Osteoblast (primary cell): Measurements from ENCODE around the gene SESN1. TPM values are rescaled to one million over a fixed set of nuclear protein-coding genes. Genes with fewer than 3 reads are reported as not detected.

Experiments used
- DNase-seq: peaks from one replicate; pipeline ENCODE4 v3.0.0; 2011; ENCODE audit warnings: low spot score, mixed read lengths; ENCODE audit not compliant: insufficient read length; ENCODE audit errors: missing footprints
- H2AFZ ChIP-seq: 2 replicates; pipeline ENCODE4 v1.6.0; 2011; ENCODE audit warnings: mild to moderate bottlenecking, low read length
- H3K27ac ChIP-seq: 2 replicates; pipeline ENCODE4 v1.5.1; 2011; ENCODE audit warnings: mild to moderate bottlenecking, low read depth, low read length, moderate library complexity
- H3K27me3 ChIP-seq: 2 replicates; pipeline ENCODE4 v1.6.0; 2012; ENCODE audit warnings: mild to moderate bottlenecking, control low read depth, inconsistent platforms, low read length, moderate library complexity; ENCODE audit not compliant: insufficient read depth
- H3K36me3 ChIP-seq: 2 replicates; pipeline ENCODE4 v1.5.1; 2011; ENCODE audit warnings: mild to moderate bottlenecking, low read length, control low read depth, moderate library complexity; ENCODE audit not compliant: insufficient read depth
- H3K4me1 ChIP-seq: 2 replicates; pipeline ENCODE4 v1.5.1; 2011; ENCODE audit warnings: mild to moderate bottlenecking, low read length, control low read depth, moderate library complexity; ENCODE audit not compliant: insufficient read depth
- H3K4me2 ChIP-seq: 2 replicates; pipeline ENCODE4 v1.6.0; 2011; ENCODE audit warnings: mild to moderate bottlenecking, low read length; ENCODE audit not compliant: insufficient read depth
- H3K4me3 ChIP-seq: fragments of 200-600 bp; sonication (generic); 3 replicates; pipeline ENCODE4 v1.5.1; 2012; ENCODE audit warnings: mild to moderate bottlenecking, low read length, inconsistent platforms; ENCODE audit not compliant: insufficient read depth
- H3K79me2 ChIP-seq: 2 replicates; pipeline ENCODE4 v1.6.0; 2012; ENCODE audit warnings: mild to moderate bottlenecking, low read length, control low read depth, inconsistent platforms; ENCODE audit not compliant: insufficient read depth
- H3K9me3 ChIP-seq: 2 replicates; pipeline ENCODE4 v1.5.1; 2011; ENCODE audit warnings: low read depth, low read length, control low read depth
- H4K20me1 ChIP-seq: 2 replicates; pipeline ENCODE4 v1.6.0; 2012; ENCODE audit warnings: mild to moderate bottlenecking, low read length, control low read depth; ENCODE audit not compliant: insufficient read depth
- CTCF ChIP-seq: IDR thresholded peaks from 2 replicates; pipeline ENCODE4 v1.5.1; 2011; ENCODE audit warnings: mild to moderate bottlenecking, low read depth, low read length, moderate library complexity; ENCODE audit errors: extremely low read depth
- total RNA-seq: library from RNA; depleted of rRNA; stranded (reverse); fragments of >200 nt; gene quantifications from 2 replicates; pipeline ENCODE4 v1.2.3, GENCODE V29; 2012

The SESN1 gene
- total RNA-seq, 1 donor: 26.1 TPM

DNA sequence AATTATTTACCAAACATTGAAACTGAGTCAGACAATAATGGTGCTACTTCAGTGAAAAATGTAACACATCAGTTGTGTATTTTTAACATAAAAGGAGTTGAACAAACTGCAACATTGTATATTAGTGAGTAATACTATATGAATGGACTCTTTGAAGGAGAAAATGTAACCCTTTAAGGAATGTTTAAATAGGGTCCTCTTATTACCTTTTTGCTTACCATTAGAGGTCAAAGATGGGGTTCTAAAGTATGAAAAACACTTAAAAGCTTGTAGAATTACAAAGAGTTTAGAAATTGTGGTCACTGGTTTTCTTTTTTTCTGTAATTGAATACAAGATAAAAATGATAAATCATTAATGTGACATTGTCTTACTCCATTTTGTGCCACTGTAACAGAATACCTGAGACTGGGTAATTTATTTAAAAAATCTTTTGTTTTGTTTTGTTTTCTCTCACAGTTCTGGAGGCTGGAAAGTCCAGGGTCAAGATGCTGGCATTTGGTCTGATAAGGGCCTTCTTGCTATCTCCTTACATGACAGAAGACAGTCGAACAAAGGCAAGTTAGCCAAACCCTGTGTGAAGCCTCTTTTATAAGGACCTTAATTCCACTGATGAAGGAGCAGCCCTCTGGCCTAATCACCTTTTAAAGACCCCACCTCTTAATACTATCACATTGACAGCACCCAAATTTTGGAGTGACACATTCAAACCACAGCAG is 43.2 kb downstream of the SESN1 start:
- no peak for TF ChIP-seq CTCF
- H3K4me1 ChIP-seq: no peaks in the 10 kb centered on the region
- H3K36me3 ChIP-seq: no peaks in the 10 kb centered on the region
- no peaks in the 10 kb centered on the region for H4K20me1 ChIP-seq
- H3K79me2 ChIP-seq: no peaks in the 10 kb centered on the region
- no peaks in the 10 kb centered on the region for H3K9me3 ChIP-seq
- no peak overlapping the region for H3K4me2 ChIP-seq
- no peak overlapping the region for H3K27ac ChIP-seq
- H2AFZ ChIP-seq: no peak overlapping the region
- no peaks in the 10 kb centered on the region for H3K27me3 ChIP-seq
- DNase-seq: no peak
- no peak overlapping the region for H3K4me3 ChIP-seq

- Histone ChIP-seq H3K79me2 (no peaks in the 10 kb centered on the region), H3K27ac (no peak overlapping the region), H2AFZ (no peak overlapping the region), H3K4me3 (no peak overlapping the region), H4K20me1 (no peaks in the 10 kb centered on the region), H3K9me3 (no peaks in the 10 kb centered on the region), H3K36me3 (no peaks in the 10 kb centered on the region), H3K4me2 (no peak overlapping the region), H3K4me1 (no peaks in the 10 kb centered on the region), H3K27me3 (no peaks in the 10 kb centered on the region)
- DNase-seq: no peak
- no peak for TF ChIP-seq CTCF
Observed at GRCh38 chr6:109050447-109051102, 44.1 kb downstream of the SESN1 start.

DNA sequence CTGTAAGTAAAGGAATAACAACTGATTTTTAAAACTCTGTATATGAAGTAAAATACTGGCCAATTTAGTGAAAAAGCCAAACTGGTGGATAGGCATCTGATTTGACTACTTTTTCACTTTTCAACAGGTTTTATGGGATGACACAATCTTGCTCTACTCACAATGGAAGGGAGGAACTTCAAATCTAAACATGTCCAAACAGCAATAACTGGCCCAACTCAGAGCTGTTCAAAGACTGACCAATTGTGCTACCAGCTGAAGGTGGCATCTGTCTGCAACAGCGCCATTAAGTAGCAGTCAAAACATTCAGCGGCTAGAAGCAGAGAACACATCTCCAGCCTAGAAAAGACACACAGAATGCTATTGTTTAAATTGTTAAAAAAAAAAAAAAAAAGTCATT is 44.6 kb downstream of the SESN1 start:
- no peaks in the 10 kb centered on the region for H3K79me2 ChIP-seq
- no peak for DNase-seq
- TF ChIP-seq CTCF: no peak
- H4K20me1 ChIP-seq: no peaks in the 10 kb centered on the region
- no peaks in the 10 kb centered on the region for H3K36me3 ChIP-seq
- no peaks in the 10 kb centered on the region for H3K27me3 ChIP-seq
- no peak overlapping the region for H3K4me3 ChIP-seq
- no peak overlapping the region for H3K4me2 ChIP-seq
- H3K27ac ChIP-seq: no peak overlapping the region
- no peaks in the 10 kb centered on the region for H3K9me3 ChIP-seq
- no peak overlapping the region for H2AFZ ChIP-seq
- no peaks in the 10 kb centered on the region for H3K4me1 ChIP-seq

GRCh38 chr6:109048670-109049415 is 45.8 kb downstream of the SESN1 start:
- Histone ChIP-seq H3K4me2 (no peak overlapping the region), H2AFZ (no peak overlapping the region), H3K27me3 (no peaks in the 10 kb centered on the region), H3K4me1 (no peaks in the 10 kb centered on the region), H3K79me2 (no peaks in the 10 kb centered on the region), H3K27ac (no peak overlapping the region), H3K9me3 (no peaks in the 10 kb centered on the region), H3K4me3 (no peak overlapping the region), H3K36me3 (no peaks in the 10 kb centered on the region), H4K20me1 (no peaks in the 10 kb centered on the region)
- no peak for TF ChIP-seq CTCF
- peak; percentile 59 for DNase-seq
